ENCODE results near the gene GNG12. TPM values are rescaled to one million over a fixed set of nuclear protein-coding genes. Genes with fewer than 3 reads are reported as not detected.

The GNG12 gene
- total RNA-seq, 1 experiment from 2014 or later = 14.3 TPM

DNA sequence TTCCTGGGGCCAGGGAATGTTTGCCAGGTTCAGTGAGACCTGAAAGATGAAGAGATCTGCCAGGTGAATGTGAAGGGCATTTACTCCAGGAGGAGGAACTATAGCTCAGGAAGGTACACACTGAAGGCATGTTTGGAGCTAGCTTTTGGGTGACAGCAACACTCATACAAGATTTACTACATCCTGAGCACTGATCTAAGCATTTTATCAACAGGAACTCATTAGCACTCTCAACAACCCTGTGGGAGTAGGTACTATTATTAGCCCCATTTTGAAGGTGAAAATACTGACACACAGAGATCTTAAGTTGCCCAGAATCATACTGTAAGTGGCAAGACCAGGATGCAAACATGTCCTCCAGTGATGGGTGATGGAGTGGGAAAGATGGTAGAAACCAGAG, 141.6 kb downstream of the GNG12 start:
- no peak overlapping the region for H4K5ac ChIP-seq (ENCODE audit: insufficient read length, low read depth, low read length)
- H3K14ac ChIP-seq (ENCODE audit: insufficient read depth, low read length) = no peak overlapping the region
- H3T11ph ChIP-seq (ENCODE audit: low read length) = no peak overlapping the region
- H3K56ac ChIP-seq (ENCODE audit: insufficient read length, low read depth, low read length) = no peak overlapping the region
- H2BK120ac ChIP-seq (ENCODE audit: low read depth, low read length, poor library complexity, severe bottlenecking) = no peak overlapping the region
- Mint-ChIP-seq H3K4me1 (peaks cover 19 to 21% of the 10 kb centered on the region in 2 experiments), H3K27ac (no peak overlapping the region), H3K36me3 (ENCODE audit: insufficient read depth in 1 of 3, low read depth in 3 of 3) (peaks cover 3 to 15% (median 11%) of the 10 kb centered on the region in 3 experiments), H3K27me3 (ENCODE audit: low read depth) (0 out of 2 replicates have a peak, but pooled peaks cover 1% of the 10 kb centered on the region), H3K9me3 (peaks cover 0 to 1% of the 10 kb centered on the region in 2 experiments; a peak in 1 of 5 replicates), H3K4me3 (no peak overlapping the region)
- no peak overlapping the region for H3K9ac ChIP-seq (ENCODE audit: extremely low read depth, insufficient read length, low read length)
- no peaks in the 10 kb centered on the region for H4K20me1 ChIP-seq (ENCODE audit: control insufficient read depth, insufficient read depth, insufficient read length)
- no peak overlapping the region for H3K4ac ChIP-seq (ENCODE audit: low read depth, low read length)
- no peaks in the 10 kb centered on the region for H3K9me3 ChIP-seq (ENCODE audit: control insufficient read depth, low read depth, low read length)
- no peak overlapping the region for H3K4me2 ChIP-seq (ENCODE audit: insufficient read depth, insufficient read length, low read length)
- no peak overlapping the region for H4K91ac ChIP-seq (ENCODE audit: insufficient read length, low read depth, low read length)
- no peak overlapping the region for H2BK15ac ChIP-seq (ENCODE audit: low read depth, low read length)
- H3K27me3 ChIP-seq (ENCODE audit: insufficient read depth, low read length) = no peaks in the 10 kb centered on the region
- TF ChIP-seq, protein P1, sequence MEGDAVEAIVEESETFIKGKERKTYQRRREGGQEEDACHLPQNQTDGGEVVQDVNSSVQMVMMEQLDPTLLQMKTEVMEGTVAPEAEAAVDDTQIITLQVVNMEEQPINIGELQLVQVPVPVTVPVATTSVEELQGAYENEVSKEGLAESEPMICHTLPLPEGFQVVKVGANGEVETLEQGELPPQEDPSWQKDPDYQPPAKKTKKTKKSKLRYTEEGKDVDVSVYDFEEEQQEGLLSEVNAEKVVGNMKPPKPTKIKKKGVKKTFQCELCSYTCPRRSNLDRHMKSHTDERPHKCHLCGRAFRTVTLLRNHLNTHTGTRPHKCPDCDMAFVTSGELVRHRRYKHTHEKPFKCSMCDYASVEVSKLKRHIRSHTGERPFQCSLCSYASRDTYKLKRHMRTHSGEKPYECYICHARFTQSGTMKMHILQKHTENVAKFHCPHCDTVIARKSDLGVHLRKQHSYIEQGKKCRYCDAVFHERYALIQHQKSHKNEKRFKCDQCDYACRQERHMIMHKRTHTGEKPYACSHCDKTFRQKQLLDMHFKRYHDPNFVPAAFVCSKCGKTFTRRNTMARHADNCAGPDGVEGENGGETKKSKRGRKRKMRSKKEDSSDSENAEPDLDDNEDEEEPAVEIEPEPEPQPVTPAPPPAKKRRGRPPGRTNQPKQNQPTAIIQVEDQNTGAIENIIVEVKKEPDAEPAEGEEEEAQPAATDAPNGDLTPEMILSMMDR (conservative IDR thresholded peaks at IDR 0.05) = no peak
- H3K79me1 ChIP-seq (ENCODE audit: insufficient read depth, low read depth, low read length, poor library complexity, severe bottlenecking) = no peaks in the 10 kb centered on the region
- no peaks in the 10 kb centered on the region for H3K79me2 ChIP-seq (ENCODE audit: insufficient read depth, low read length)
- H2BK12ac ChIP-seq (ENCODE audit: insufficient read length, low read depth, low read length) = no peak overlapping the region
- no peak overlapping the region for H4K8ac ChIP-seq (replicated peaks; ENCODE audit: insufficient read length, low read depth, low read length)
- H3K18ac ChIP-seq (ENCODE audit: insufficient read length, low read depth, low read length) = no peak overlapping the region
- no peak overlapping the region for H2BK5ac ChIP-seq (ENCODE audit: insufficient read length, low read length)
- H2AK5ac ChIP-seq (ENCODE audit: insufficient read length, low read length) = no peak overlapping the region
- H3K23ac ChIP-seq (ENCODE audit: insufficient read length, low read depth, low read length) = no peak overlapping the region
- peaks cover 3% of the 10 kb centered on the region; the same call in 1 of the 2 replicates for H3K4me1 ChIP-seq (ENCODE audit: insufficient read depth, low read length)
- no peak overlapping the region for H3K27ac ChIP-seq (ENCODE audit: insufficient read length, low read depth, low read length)
- no peak for DNase-seq
- H3K23me2 ChIP-seq (ENCODE audit: insufficient read length, low read depth, low read length, poor library complexity, severe bottlenecking) = peaks cover under 1% of the 10 kb centered on the region
- no peak overlapping the region for H2BK20ac ChIP-seq (ENCODE audit: low read depth, low read length, poor library complexity, severe bottlenecking)
- H2AFZ ChIP-seq (ENCODE audit: low read length) = no peak overlapping the region

All from H9 (cell line).